ENCODE results near the gene BPIFB2.

BPIFB2 gene

GRCh38 chr20:33067806-33068205 is 60.3 kb downstream of the BPIFB2 start:
- DNase-seq (ENCODE audit: low spot score) (no peak), FAIRE-seq (no peak)

- DNase-seq (ENCODE audit: low spot score) = no peak
- no peak for FAIRE-seq
Observed at GRCh38 chr20:33068251-33068939, 60.9 kb downstream of the BPIFB2 start.

- no peak for DNase-seq (ENCODE audit: low spot score)
- FAIRE-seq = no peak
Observed at GRCh38 chr20:33069673-33070072, 62.2 kb downstream of the BPIFB2 start.

- FAIRE-seq = no peak
Observed at GRCh38 chr20:33070111-33071053, 62.9 kb downstream of the BPIFB2 start.

GRCh38 chr20:33071198-33071597 is 63.7 kb downstream of the BPIFB2 start:
- DNase-seq (ENCODE audit: low spot score) (no peak), FAIRE-seq (no peak)

More at GRCh38 chr20:33070111-33071053, 62.9 kb downstream of the BPIFB2 start:
- no peak for DNase-seq (ENCODE audit: low spot score)

- DNase-seq (ENCODE audit: low spot score) (no peak), FAIRE-seq (no peak)
Observed at GRCh38 chr20:33072362-33072761, 64.9 kb downstream of the BPIFB2 start.

- no peak for FAIRE-seq
- DNase-seq (ENCODE audit: low spot score) = no peak
Observed at GRCh38 chr20:33072813-33073212, 65.3 kb downstream of the BPIFB2 start.
